Retinal pigment epithelial cell (primary cell): ENCODE data around the gene MTF2.
"Not testable (repeated sequence)": the region's sequence is repeated elsewhere in the genome, so short reads cannot be mapped to it uniquely, and the experiment has no call there.

Source experiments
- DNase-seq: peaks from one replicate; pipeline ENCODE4 v3.0.0-alpha.2; 2010; ENCODE audit warnings: low read depth
- H3K4me3 ChIP-seq: 2 replicates; pipeline ENCODE4 v1.5.1; 2011; ENCODE audit warnings: mild to moderate bottlenecking, low read length, control low read depth, moderate library complexity
- TF ChIP-seq, protein P1 (sequence below): conservative IDR thresholded peaks from 2 replicates; pipeline ENCODE4 v1.5.1; 2011; ENCODE audit warnings: low read depth, low read length, control low read depth, inconsistent platforms

The MTF2 gene

DNA sequence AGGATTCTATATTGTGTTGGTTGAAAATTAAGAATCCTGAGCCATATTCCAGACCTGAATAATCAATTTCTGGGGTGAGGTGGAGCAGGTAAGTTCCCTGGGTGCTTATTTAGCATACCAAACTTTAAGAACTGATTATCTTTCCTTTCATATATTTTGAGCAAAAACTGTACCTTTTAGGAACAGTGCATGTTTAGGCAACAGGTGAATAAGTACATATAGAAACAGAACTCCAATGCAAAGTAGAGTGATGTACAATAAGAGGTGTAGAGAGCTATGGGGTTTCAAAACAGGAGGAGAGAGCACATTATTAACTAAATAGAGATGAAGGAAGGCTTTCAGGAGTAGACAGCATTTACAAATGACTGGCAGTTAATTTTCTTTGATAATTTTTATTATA, 72.4 kb downstream of the MTF2 start:
- TF ChIP-seq, protein P1, sequence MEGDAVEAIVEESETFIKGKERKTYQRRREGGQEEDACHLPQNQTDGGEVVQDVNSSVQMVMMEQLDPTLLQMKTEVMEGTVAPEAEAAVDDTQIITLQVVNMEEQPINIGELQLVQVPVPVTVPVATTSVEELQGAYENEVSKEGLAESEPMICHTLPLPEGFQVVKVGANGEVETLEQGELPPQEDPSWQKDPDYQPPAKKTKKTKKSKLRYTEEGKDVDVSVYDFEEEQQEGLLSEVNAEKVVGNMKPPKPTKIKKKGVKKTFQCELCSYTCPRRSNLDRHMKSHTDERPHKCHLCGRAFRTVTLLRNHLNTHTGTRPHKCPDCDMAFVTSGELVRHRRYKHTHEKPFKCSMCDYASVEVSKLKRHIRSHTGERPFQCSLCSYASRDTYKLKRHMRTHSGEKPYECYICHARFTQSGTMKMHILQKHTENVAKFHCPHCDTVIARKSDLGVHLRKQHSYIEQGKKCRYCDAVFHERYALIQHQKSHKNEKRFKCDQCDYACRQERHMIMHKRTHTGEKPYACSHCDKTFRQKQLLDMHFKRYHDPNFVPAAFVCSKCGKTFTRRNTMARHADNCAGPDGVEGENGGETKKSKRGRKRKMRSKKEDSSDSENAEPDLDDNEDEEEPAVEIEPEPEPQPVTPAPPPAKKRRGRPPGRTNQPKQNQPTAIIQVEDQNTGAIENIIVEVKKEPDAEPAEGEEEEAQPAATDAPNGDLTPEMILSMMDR: no peak
- no peak for DNase-seq
- H3K4me3 ChIP-seq: no peak overlapping the region

GRCh38 chr1:93152835-93153234, 73.8 kb downstream of the MTF2 start:
- TF ChIP-seq, protein P1: no peak
- no peak overlapping the region for H3K4me3 ChIP-seq
- no peak for DNase-seq

- no peak overlapping the region for H3K4me3 ChIP-seq
- TF ChIP-seq, protein P1: no peak
- DNase-seq: no peak
Observed at GRCh38 chr1:93154898-93155297, 75.8 kb downstream of the MTF2 start.

DNA sequence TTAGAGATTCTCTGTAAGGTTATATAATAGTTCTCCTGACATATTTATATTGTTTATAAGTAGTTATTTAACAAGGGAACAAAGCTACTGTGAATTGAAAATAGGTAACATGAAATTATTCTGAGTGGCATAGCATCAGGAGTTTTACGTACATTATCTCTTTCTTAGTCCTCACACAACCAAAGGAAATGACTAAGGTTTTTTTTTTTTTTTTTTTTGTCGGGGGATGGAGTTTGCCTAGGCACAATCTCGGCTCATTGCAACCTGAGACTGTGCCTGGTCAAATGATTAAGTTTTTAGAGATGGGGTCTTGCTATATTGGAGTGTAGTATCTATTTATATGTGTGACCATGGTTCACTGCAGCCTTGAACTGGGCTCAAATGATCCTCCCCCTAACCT, 76.3 kb downstream of the MTF2 start:
- no peak overlapping the region for H3K4me3 ChIP-seq
- TF ChIP-seq, protein P1: no peak
- DNase-seq: no peak

GRCh38 chr1:93159337-93159736, 80.3 kb downstream of the MTF2 start:
- no peak overlapping the region for H3K4me3 ChIP-seq
- DNase-seq: no peak
- TF ChIP-seq, protein P1: no peak

DNA sequence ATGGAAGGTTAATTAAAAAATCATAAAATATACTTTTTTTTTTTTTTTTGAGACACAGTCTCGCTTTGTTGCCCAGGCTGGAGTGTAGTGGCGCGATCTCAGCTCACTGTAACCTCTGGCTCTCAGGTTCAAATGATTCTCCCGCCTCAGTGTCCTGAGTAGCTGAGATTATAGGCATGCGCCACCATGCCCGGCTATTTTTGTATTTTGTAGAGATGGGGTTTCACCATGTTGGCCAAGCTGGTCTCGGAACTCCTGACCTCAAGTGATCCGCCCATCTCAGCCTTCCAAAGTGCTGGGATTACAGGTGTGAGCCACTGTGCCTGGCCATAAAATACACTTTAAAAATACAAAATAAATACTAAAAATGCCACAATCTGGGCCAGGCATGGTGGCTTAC, 84.2 kb downstream of the MTF2 start:
- DNase-seq, H3K4me3 ChIP-seq: not testable (repeated sequence)

DNA sequence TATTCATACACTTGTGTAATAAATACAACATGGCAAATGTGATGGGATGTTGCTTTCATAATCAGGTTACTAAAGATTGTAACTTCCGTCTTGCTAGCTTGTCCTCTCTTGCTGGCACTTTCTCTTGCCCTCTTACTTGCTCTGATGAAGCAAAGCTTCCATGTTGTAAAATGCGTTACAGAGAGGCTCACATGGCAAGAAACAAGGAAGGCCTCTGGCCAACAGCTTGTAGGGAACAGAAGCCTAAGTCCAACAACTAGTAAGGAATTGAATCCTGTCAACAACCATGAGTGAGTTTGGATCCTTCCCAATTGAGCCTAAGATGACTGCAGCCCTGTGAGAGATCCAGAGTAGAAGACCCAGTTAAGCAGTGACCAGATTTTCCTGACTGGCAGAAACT, 85.7 kb downstream of the MTF2 start:
- TF ChIP-seq, protein P1: no peak
- H3K4me3 ChIP-seq: no peak overlapping the region
- no peak for DNase-seq

DNA sequence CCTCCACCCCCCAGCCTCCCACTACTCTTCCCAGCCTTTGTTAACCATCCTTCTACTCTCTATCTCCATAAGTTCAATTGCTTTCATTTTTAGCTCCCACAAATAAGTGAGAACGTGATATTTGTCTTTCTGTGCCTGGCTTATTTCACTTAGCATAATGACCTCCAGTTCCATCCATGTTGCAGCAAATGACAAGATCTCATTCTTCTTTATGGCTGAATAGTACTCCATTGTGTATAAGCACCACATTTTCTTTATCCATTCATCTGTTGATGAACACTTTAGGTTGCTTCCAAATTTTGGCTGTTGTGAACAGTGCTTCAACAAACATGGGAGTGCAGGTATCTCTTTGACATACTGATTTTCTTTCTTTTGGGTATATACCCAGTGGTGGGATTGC, 86.8 kb downstream of the MTF2 start:
- not testable (repeated sequence) for H3K4me3 ChIP-seq, DNase-seq
